HuH-7.5 (cell line): Measurements from ENCODE around the gene SLC7A6OS.

Experiments used
- DNase-seq: peaks from one replicate; pipeline ENCODE4 v3.0.0; 2011; ENCODE audit warnings: low spot score

Gene SLC7A6OS

DNA sequence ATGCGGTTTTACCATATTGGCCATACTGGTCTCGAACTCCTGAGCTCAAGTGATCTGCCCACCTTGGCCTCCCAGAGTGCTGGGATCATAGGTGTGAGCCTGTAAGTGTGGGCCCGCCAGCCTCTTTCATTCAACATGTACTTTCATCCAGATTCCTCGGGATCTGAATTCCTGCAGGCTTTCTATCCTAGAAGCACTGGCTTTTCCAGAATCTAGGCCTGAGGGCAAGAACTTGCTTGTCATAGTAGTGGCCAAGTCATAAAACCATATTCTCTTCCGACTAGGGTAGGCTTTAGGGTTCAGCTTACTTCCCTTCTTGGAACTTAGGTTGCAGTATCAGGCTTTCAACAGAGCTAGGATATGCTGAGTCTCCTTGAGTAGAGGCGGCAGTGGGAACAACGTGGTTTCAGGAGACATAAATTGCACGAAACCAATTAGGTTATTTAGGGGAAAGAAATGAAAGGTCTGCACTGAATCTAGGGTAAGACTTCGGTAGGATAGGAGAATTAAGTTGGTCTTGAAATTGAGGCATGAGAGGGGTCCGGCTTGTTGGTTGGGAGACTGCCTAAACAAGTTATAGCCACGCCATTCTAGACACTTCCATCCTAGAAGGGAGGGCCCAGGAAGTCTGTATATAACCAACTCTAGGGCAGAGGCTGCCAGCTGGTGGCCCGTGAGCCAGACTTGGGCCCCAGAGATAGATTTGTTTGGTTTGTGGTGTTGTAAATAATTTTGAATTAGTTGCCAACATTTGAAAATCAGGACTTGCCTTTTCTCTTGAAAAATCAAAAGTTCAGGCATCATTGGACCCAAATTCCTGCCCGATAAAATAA, 30.8 kb downstream of the SLC7A6OS start:
- DNase-seq, result no peak

DNA sequence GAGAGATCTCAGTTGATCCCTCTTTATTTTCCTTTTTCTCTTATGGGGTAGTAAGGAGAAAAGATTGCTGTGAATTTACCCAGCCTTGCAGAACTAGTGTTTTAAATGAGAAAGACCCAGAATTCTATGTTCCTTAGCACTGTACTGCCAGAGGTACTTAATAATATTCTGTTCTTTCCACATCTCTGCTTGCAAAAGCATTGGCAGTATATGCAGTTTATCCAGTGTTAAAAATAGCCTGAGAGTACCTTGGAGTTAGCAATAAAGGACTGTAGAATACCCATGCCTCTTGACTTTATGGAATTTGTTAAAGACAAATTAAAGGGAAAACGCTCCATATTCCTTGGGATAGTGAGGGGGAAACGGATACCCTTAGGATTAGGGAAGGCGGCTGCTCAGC, 34.5 kb downstream of the SLC7A6OS start:
- DNase-seq, result no peak

DNA sequence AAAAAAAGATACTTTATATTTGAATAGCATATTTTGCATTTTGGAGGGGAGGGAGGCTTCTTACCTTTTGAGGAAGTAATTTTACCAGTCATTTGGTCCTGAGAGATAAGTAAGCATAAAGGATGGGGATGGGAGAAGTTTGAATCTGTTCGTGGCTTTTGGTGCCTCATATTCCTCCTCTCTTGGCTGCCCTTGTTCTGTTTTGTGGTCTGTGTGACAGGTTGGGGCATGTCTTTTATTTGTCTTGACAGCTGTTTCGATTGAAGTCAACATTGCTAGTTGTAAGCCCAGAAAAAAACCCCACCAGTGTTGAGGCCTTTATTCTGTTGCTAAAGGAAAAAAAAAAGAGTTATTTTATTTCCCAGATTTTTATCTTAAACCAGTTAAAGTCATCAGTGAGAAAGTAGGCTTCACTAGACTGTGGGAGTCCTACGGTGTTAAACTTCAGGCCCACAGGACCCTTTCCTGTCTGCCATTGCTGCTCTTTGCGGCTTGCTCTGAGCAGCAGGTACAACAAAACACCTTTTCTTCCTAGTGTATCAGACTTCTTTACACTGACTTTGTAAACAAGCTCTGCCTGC, 35.0 kb downstream of the SLC7A6OS start:
- no peak for DNase-seq

DNA sequence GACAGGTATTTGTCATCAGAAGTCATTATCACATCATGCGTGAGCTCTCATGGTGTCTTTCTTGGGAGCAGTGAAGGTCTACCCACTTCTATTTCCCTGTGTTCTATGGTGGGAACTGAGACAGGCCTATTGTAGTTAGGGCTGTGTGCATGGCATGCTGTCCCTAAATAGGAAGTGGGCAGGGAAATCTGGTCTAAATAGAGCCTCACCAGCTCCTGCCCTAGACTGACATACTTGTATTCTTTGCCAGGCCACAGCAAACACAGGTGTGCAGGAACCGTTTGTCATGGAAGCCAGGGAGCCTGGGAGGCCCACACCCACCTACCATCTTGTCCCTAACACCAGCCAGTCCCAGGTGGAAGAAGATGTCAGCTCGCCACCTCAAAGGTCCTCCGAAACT, 36.3 kb downstream of the SLC7A6OS start:
- no peak for DNase-seq

DNA sequence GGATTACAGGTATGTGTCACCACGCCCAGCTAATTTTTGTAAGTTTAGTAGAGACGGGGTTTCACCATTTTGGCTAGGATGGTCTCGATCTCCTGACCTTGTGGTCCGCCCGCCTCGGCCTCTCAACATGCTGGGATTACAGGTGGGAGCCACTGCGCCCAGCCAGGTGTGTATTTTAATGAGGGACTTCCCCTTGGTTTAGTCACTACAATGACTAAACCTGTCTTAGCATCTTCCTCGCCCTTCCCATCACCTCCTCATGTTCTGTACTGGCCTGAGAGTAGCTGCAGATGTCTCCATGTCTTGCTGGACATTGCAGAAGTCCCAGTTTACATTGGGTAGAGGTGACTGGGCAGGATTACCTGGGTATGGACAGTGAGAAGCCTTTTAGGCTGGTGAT, 36.9 kb downstream of the SLC7A6OS start:
- DNase-seq, result no peak

DNA sequence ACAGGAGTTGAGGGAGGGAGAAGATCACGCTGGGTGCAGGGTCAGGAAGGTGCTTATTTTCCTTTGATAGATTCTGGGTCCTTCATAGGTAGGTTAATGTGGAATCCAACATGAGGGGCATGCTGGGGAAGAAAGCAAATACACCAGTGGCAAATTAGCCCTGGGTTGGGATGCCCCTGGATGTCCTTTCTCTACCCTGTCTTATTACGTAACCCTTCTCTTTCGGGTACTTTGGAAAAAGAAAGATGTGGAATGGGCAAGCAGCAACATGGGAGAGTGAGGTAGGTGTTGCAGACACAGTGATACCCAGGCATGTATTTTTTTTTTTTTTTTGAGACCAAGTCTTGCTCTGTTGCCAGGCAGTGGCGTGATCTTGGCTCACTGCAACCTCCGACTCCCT, 37.3 kb downstream of the SLC7A6OS start:
- no peak for DNase-seq

DNA sequence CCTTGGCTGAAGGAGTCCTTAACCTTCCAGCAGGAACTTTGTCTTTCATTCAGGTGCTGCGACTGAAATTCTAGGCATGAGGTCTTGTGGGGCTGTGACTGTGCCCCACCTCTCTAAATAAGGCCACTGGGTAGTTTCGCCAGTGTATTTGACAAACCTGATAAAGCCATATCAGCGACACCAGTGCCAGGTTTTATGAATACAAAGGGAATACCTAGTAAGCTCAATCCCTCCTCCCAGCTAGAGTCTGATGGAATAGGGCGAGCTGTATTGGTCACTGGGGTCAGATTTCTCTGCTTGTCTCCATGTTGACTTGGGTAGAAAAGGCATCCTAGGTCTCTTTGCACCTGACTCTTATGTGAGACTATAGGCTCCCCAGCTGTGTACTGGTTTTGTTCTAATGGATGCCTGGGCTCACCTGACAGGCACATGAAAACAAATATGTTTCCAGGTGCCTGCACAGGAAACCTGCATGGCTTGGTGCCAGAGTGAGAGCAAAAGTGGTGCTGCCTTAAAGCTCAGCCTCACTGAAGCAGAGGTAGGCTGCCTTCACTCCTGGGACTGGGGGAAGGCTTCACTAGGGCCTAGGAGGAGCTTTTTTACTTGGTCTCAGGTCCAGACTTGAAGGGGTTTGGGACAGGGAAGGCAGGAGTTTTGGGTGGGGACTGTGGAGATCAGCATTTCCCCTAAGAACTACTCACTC, 38.1 kb downstream of the SLC7A6OS start:
- no peak for DNase-seq

DNA sequence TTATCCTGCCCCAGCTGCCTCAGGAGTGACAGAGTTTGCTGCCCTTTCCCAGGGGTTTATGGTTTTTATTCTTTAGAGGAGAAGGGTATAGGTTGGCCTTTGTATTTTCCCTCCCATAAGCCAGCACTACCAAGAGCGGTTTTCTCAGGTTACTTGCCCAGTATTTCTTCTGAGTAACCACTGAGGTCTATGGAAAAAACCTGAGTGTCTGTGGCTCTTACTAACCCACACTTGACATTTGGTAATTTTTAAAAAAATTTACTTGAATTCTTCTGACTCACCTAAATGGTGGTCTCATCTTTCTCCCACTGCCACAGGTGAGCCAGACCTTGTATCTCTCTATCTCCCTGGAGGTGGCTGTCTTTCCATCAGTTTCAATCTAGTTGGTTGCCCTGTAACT, 40.4 kb downstream of the SLC7A6OS start:
- DNase-seq, result no peak

DNA sequence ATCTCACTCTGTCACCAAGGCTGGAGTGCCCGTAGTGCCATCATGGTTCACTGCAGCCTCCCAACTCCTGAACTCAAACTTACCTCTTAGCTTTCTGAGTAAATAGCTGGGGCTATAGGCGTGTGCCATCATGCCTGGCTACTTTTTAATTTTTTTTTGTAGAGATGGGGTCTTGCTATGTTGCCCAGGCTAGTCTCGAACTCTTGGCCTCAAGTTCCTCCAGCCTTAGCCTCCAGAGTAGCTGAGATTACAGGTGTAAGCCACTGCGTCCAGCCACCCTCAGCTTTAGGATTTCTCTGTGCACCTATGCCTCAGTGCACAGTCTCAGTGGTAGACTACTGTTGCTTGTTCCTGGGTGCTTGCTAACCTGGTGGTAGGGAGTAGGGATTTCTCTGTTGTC, 41.0 kb downstream of the SLC7A6OS start:
- no peak for DNase-seq

DNA sequence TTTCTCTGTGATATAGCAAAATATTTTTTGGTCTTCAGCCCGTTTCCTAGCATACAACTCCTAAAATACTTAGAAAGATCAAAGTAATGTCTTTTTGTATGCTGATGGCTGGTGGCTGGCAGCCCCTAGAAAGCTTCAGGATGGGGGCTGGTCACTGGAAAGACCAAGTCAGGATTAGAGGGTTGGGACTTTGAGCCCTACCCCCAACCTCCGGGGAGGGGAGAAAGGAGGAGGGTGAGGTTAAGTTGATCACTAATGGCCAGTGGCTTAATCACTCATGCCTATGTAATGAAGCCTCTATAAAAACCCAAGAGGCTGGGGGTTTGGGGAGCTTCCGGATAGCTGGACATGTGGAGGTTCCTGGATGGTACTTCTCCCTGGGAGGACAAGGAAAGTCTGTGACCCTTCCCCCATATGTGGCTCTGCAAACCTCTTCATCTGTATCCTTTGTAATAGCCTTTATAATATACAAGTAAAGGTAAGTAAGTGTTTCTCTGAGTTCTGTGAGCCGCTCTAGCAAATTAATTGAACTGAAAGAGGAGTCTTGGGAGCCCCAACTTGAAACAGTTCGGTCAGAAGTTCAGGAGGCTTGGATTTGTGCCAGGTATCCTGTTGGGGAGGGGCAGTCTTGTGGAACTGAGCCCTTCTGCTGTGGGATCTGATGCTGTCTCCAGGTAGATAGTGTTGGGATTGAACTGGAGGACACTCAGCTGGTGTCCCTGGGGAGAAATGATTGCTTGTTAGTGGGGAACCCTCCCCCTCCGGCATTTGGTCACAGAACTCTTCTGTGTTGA, 42.9 kb downstream of the SLC7A6OS start:
- DNase-seq, result no peak

DNA sequence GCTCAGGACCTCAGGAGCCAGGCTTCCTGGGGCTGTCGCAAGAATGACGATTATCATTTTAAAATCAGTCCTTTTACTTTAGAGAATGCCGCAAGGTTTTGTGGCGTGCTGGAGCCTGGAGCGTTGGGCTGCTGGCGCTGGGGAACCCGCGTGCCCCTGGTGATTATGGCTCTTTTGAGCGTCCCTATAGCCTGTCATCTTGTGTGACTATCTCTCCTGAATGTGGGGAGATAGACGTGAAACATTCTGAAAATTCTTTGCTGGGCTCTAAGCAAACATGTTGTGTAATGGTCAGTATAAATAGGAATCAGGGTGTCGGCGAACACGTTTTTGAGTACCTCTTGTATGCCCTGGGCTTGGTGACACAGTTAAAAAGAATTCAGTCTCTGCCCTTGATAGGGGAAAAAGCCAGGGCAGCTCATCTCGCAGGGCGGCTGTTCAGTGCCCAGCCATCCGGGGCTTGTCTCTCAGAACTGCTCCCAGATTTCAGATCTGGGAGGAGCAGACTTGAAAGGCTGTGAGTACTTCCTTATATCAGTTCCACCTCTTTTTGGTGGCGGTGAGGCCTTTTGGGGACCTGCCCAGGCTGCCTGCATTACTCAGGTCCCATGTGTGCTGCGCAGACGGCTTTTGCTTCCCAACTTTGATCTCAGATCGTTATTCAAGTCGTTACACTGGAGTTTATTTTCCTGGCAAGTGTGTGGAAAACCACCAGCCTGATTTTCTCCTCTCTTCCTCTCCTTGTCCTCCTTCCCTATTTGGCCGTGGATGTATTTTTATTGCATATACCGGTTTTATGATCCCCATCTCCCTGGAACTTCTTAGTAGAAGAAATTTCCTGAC, 45.4 kb downstream of the SLC7A6OS start:
- DNase-seq, result peak; percentile 76

DNA sequence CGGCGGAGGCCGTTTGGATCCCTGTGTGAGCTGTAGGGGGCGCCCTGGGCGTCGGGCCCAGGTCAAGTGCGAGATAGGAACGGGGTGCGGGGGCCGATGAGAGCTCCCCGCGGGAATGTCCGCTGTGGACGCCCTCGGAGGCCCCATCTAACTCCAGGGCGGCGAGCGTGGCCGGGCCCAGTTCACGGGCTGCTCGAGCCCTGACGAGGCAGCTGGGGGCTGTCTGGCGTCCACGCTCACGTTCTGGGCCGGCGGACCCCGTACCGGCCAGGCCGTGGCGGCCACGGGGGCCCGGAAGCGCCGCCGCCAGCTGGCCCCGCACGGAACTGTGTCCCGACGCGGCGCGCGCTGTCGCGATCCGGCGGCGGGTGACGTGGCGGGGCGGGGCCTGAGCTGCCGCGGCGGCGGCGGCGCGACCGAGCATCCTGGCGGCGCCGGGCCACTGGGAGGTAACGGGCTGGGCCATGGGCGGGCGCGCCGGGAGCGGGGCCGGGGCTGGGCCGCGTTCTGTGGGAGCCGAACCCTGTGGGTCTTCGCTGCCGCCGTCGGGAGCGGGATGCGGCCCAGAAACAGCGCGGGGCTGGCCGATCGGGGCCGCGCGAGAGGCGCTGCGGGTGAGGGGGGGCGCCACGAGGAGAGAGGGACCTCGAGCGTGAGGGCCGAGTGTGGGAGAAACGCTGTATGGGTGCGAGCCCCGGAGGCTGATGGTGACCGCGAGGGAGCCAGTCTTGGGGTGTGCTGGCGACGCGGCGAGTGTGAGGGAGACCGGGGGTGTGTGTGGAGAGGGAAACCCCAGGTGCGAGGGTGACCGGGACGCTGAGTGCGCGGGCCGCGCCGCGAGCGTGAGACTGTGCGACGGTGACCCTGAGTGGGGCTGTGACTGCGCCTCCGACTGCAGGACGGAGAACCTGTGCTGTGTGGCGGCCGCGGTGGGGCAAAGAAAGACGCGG, 46.3 kb downstream of the SLC7A6OS start, which contains the start of gene SLC7A6:
Gene SLC7A6, plus strand, starts transcription at position 399 of the 950 bp plus-strand sequence. CDS start 10,201 bp downstream, outside the sequence.
- peak; percentile 93 for DNase-seq

DNA sequence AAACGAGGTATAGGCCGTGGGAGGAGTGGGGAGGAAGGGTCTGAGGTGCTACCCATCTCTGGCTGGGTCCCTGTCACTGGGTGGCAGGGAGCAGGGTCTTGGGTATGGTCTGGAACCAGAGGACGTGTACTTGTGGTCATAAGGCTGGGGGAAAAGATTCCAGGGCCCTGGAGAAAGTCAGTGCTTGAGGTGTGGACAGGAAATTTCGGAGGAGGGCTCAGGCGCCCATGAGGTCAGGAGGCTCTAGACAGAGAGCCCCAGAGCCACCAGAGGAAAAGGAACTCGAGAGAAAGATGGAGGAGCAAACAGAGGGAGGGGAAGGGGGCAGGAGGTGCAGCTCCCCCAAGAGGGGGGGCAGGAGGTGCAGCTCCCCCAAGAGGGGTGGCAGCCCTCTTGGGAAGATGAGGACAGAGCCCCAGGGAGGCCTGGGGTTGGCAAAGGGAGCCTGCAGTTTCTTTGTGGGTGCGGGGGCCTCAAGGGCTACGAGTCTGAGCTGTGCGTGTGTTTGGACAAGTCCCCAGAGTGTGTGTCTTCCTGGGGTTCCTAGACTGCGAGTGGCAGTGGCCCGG, 47.1 kb downstream of the SLC7A6OS start:
- DNase-seq, result no peak

DNA sequence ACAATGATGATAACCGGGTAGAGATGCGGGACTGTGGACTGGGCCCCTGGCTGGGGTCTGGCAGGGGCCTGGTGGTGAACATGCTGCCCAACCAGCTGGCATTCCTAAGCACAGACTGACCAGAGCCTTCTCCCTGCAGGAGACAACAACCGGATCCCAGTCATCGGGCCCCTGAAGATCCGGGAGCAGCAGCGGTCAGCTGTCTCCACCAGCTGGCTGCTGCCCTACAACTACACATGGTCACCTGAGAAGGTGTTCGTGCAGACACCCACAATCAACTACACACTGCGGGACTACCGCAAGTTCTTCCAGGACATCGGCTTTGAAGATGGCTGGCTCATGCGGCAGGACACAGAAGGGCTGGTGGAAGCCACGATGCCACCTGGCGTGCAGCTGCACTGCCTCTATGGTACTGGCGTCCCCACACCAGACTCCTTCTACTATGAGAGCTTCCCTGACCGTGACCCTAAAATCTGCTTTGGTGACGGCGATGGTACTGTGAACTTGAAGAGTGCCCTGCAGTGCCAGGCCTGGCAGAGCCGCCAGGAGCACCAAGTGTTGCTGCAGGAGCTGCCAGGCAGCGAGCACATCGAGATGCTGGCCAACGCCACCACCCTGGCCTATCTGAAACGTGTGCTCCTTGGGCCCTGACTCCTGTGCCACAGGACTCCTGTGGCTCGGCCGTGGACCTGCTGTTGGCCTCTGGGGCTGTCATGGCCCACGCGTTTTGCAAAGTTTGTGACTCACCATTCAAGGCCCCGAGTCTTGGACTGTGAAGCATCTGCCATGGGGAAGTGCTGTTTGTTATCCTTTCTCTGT, 51.5 kb downstream of the SLC7A6OS start:
- DNase-seq, result no peak

DNA sequence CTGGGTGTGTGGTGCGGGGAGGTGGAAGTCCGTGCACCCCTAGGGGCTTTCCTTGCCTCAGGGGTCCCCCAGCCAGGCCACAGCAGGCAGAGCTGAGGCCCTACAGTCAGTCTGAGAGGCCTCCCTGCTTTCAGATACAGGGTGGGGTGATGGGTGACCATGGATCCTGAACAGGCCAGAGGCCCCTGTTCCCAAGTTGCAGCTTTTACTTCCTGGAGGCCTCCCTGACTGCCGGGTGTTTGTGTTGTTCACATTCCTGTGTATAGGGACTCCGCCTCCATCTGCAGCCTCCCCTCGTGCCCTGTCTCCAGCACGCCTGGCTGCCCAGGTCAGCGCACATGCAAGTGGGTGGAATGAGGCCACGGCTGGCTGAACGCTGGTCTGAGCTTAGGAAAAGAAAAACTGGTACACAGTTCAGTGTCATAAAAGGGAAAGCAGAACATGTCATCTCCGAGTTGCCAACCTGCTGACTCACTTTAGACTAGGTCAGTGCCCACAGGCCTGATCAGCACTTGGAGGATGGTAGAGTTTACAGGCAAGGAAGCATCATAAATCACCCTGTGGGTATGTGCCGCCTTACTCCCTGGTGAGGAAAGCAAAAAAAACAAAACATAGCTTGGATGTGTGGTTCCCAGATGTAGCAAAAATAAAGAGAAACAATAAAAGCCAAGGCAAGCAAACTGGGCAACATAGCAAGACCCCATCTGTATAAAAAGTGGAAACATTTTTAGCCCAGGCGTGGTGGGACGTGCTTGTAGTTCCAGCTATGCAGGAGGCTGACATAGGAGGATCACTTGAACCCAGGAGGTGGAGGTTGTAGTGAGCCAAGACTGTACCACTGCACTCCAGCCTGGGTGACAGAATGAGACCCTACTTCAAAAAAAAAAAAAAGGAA, 52.6 kb downstream of the SLC7A6OS start:
- peak; percentile 72 for DNase-seq

DNA sequence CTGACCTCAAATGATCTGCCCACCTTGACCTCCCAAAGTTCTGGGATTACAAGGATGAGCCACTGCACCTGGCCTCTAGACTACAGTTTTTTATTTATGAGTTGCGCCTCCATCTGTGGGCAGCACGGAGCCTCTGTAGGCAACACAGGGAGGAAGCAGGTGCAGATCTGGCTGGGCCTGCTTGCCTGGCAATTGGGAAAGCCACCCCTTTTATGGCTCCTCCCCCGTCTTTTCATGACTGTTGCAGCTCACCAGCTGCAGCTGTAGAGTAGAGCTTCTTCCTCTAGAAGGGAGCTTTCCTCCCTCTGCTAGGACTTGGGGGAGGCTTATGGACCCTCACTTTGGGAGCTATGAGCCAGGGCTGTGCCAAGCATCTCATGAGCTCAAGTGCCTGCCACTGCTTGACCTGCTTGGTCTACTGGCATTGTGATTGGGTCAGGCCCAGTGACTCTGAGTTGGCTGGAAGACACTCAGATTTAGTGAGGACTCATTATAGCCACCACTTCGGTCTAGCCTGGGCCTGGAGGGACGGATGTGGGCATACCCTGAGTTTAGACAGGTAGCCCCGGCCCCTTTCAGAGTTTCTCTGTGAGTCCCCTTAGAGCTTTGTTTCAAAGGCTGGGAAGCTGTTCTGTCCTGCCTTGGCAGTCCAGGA, 53.4 kb downstream of the SLC7A6OS start:
- DNase-seq, result no peak

DNA sequence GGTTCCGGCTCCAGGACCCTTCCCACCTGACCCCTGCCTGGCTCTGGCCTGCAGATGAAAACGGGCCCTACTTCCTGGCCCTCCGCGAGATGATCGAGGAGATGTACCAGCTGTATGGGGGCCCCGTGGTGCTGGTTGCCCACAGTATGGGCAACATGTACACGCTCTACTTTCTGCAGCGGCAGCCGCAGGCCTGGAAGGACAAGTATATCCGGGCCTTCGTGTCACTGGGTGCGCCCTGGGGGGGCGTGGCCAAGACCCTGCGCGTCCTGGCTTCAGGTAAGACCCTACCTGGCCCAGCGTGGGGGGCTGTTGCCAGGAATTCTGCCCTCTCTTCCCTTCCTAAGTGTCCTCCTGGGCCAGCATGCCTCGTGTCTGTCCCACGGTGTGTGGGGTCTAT, 55.0 kb downstream of the SLC7A6OS start:
- DNase-seq, result no peak
